ENCODE data around the gene PPP1R9B. TPM values are rescaled to one million over a fixed set of nuclear protein-coding genes. Genes with fewer than 3 reads are reported as not detected.
A peak's percentile ranks its signal among the peaks of the same experiment; 100 is the strongest.

PPP1R9B gene
- total RNA-seq, 1 experiment from 2014 or later, result 9.5 TPM

- no peak for DNase-seq (ENCODE audit: low read depth)
Observed at GRCh38 chr17:50143461-50144176, 6.9 kb downstream of the PPP1R9B start.

- no peak for DNase-seq (ENCODE audit: low read depth)
Observed at GRCh38 chr17:50141745-50142110, 8.7 kb downstream of the PPP1R9B start.

- DNase-seq (ENCODE audit: low read depth), result no peak
Observed at GRCh38 chr17:50141026-50141744, 9.3 kb downstream of the PPP1R9B start.

DNA sequence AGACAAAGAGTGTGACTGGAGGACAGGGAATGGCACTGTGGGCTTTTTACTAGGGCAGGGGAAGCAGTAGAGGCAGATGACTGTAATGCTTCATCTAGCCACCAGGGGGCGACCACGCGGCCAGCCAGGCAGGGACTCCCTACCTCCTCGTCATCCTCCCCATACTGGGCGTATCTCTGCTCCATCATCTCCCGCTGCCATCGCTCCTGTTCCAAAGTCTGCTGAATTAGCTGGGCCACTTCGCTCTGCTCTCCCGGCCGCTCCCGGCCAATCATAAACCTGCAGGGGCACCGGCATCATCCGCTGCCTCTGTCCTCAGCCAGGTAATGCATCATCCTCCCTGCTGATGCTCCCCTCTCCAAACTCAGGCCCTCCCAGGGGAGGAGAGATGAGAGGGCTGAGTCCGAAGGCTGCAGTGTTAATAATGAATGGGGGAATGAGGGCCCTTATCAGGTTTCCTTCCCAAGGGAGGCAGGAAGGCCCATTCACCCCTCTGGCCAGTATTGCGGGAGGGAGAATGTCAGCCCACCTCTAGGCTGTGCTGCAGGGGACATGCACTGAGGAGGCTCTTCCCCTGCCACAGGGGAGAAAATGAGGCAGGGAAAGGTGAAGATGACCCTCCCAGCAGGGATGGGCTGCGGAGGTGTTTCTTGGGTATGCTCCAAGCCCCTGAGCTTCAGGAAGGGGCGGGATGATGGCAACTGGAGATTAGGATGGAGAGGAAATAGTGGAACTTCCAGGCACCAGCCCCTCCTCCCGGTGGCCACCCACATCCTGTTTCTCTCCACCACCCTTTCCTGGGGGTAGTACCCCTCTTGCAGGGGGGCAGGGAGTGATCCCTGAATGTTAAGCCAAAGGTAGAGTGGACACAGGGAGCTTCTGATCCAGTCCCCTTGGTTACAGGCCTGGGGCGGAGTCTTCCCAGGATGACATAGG, 10.3 kb downstream of the PPP1R9B start:
- peak; percentile 54 for DNase-seq (ENCODE audit: low read depth)

DNA sequence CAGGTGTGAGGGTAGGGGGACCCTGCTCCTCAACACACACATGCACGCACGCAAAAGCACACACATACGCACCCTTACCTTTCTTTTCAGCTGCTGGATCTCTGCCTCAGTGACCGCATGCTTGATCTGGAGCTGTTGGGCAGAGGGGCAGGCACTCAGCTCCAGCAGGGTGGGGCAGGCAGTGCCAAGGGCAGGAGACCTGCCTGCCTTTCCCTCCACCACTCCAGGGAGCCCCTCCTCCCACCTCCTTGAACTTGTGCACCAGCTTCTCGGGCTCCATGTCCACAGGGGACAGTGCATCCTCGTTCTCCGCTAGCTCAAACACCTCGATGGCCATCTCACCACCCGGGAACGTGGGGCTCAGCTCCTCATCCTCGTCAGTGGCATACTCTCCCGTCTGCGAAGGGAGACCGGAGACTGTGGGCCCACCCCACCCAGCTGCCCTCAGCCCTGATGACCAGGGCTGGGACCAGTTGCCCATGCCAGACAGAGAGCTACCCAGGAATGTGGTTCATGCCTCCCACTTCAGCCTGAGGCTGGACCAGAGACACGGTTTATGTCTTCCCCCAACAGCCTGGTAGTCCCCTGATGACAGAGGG, 11.2 kb downstream of the PPP1R9B start:
- DNase-seq (ENCODE audit: low read depth), result no peak

- DNase-seq (ENCODE audit: low read depth), result no peak
Observed at GRCh38 chr17:50137042-50137441, 13.4 kb downstream of the PPP1R9B start.

DNA sequence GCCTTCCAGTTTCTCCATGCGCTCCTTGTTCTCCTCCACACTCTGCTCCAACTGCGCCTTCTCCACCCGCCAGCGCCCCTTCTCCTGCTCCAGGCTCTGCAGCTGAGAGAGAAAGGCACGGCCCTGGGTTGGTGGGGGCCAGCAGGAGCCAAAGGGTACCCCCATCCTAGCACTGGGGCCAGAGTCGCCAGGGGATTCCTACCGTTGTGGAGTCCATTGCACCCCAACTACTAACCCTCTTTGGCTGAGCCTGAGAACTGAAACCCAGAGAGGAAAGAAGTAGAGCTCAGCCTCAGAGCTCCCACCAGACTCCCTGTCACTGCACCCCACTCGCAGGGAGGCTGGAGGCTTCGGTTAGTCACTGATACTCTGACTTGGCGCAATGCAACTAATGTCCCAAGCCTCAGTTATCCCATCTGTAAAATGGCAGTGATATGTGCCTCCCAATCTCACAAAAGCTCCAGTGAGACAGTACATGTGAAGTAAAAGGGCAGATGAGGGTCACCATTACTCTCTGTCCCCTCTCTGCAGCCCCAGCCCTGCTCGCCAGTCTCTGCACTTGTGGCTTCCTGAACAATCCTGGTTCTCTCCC, 14.3 kb downstream of the PPP1R9B start:
- no peak for DNase-seq (ENCODE audit: low read depth)

- DNase-seq (ENCODE audit: low read depth), result no peak
Observed at GRCh38 chr17:50135316-50136095, 15.0 kb downstream of the PPP1R9B start.

DNA sequence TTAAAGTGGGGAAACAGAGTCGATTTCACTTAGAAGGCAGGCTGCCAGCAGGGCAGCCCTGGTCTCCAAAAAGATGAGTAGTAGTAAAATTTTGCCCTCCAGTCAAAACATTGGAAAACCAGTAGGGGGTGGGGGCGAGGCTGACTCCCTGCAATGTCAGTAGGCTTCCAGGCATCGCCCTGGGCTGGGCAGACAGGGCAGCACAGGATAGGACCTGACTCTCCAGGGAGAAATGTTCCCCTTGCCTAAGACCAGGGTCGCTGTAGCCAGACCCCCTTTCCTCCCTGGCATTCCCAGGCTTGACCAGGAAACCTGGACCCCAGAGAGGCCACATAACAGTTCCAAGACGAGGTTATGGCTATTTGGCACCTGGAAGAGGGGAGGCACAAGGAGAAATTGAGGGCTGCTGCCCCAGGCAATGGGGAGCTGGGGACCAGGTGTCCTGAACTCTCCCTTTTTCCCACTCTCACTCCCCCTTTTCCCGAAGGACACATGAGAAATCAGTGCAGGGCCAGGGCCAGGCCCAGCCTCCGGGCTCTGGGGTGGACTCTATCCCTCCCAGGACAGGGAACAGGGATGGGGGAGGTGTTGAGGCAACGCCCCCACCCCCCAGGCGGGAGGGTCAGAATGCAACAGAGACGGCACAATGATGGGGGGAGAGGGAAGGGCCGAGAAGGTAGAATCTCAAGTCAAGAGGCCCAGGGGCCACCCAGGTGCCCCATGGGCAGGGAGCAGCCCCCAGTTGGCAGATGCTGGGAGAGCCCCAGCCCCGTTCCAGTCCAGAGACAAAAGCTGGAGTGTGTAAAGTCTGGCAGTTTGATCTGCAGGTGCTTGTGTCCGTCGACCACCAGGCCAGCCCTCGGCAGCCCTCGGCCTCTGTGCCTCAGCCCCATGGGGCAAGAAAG, 16.0 kb downstream of the PPP1R9B start:
- no peak for DNase-seq (ENCODE audit: low read depth)

DNA sequence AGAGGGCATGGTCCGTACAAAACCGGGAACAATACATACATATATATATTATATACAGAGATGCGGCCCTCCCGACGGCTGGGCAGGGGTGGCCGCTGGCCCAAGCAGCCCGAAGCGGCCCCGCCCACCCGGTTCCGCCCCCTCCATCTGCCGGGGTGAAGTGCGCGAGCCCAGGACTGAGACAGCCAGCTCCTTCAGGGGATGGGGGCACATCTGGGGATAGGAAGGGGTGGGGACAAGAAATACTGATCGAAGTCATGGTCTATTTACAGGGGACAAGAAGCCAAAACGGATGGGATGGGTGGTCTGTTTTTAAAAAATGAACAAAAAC, 16.7 kb downstream of the PPP1R9B start:
- DNase-seq (ENCODE audit: low read depth), result no peak

GRCh38 chr17:50133028-50133768, 17.3 kb downstream of the PPP1R9B start:
- DNase-seq (ENCODE audit: low read depth), result peak; percentile 51

DNA sequence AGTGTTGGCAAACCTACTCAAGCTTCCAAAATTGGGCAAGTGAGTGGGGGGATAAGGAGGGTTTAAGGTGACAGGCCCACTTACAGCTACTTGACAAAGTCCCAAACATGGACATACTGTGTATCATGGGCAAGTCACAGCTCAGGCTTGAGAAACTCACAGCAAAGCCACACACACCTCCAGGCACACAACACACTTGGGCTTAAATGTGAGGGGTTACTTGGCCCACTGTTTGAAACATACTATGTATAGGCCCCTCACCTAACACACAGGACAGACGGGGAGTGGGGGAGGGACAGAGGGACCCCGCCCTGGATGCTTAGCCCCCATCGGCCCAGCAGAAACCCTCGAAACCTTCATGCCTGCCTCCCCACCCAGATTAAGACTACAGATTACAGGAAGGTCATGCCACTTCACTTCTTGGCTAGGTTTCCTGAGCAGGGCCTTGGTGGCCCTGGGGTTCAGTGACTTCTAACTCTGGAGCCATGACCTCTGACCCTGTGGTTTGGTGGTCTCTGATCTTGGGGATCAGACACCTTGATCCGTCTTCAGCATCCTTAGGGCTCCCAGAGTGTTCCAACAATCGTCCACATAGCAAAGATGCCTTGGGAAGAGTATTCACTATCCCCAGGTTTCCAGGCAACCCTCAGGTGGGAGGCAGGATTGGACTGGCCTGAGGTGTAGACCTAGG, 18.2 kb downstream of the PPP1R9B start:
- DNase-seq (ENCODE audit: low read depth), result no peak

DNA sequence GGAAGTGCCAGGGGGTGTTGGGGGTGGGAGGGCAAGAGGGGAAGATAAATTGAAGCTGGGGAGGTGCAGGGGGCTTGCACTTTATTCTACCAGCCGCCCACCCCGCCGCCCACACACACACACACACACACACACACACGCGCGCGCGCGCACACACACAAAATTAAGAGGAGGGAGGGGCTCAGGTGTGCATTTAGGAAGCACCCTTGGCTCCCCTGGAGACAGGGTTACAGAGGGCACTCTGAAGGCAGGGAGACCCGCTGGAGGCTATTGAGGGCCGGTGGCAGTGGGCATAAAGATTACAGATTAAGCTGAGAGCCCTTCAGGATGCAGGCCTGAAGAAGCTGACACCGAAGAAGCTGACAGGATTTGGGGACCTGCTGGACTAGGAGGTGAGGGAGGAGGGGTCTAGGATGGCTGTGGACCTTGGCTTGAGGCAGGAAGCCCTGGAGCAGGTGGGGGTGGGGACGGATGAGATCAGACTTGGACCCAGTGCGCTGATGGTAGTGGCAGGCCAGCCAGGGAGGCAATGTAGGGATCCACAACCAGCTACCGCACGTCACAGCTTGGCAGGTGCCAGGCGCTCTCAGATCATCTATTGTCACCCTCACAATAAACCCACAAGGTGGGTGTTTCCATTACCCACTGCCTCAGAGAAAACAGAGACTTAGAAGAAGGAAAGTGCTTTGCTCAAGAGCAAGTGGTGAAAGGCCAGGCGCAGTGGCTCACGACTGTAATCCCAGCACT, 19.7 kb downstream of the PPP1R9B start:
- no peak for DNase-seq (ENCODE audit: low read depth)

- peak; percentile 45 for DNase-seq (ENCODE audit: low read depth)
Observed at GRCh38 chr17:50129728-50130558, 20.5 kb downstream of the PPP1R9B start, which contains the start of gene SAMD14. TSS of gene SAMD14 (minus strand) at chr17:50130160. CDS start at chr17:50124959, 5,201 bp downstream.

- DNase-seq (ENCODE audit: low read depth), result no peak
Observed at GRCh38 chr17:50129353-50129727, 21.1 kb downstream of the PPP1R9B start.

- DNase-seq (ENCODE audit: low read depth), result no peak
Observed at GRCh38 chr17:50128441-50129352, 21.8 kb downstream of the PPP1R9B start.

All from RPMI7951 (cell line).